Measurements from ENCODE around the gene ADORA2A. TPM values are rescaled to one million over a fixed set of nuclear protein-coding genes. Genes with fewer than 3 reads are reported as not detected.

The ADORA2A gene
- total RNA-seq, 1 experiment from 2014 or later, result 3.5 TPM

DNA sequence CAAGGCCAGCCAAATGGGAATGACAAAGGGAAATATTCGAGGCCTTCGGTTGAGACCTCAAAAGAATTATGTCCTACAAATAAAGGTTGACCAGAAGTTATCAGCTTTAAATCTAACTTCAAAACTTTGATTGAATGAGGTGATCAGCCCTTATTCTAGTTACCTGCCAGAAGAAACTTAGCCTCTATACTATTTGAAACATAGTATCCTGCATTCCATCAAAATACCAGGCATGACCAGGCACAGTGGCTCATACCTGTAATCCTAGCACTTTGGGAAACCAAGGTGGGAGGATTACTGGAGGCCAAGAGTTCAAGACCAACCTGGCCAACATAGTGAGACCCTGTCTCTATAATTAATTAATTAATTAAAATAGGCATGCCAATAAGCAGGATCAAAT, 44.3 kb upstream of the ADORA2A start:
- no peak overlapping the region for H3K27ac ChIP-seq (ENCODE audit: insufficient read length, low read depth, low read length)
- H3K4ac ChIP-seq (ENCODE audit: low read depth, low read length), result no peak overlapping the region
- H2AFZ ChIP-seq (ENCODE audit: low read length), result no peak overlapping the region
- H2BK120ac ChIP-seq (ENCODE audit: low read depth, low read length, poor library complexity, severe bottlenecking), result no peak overlapping the region
- H3K14ac ChIP-seq (ENCODE audit: insufficient read depth, low read length), result no peak overlapping the region
- no peak overlapping the region for H3K18ac ChIP-seq (ENCODE audit: insufficient read length, low read depth, low read length)
- H3K56ac ChIP-seq (ENCODE audit: insufficient read length, low read depth, low read length), result no peak overlapping the region
- H3K79me2 ChIP-seq (ENCODE audit: insufficient read depth, low read length), result no peaks in the 10 kb centered on the region
- no peaks in the 10 kb centered on the region for H3K27me3 ChIP-seq (ENCODE audit: insufficient read depth, low read length)
- no peak overlapping the region for H3K23ac ChIP-seq (ENCODE audit: insufficient read length, low read depth, low read length)
- H3K4me2 ChIP-seq (ENCODE audit: insufficient read depth, insufficient read length, low read length), result no peak overlapping the region
- H2BK15ac ChIP-seq (ENCODE audit: low read depth, low read length), result no peak overlapping the region
- no peak for DNase-seq
- no peaks in the 10 kb centered on the region for H3K79me1 ChIP-seq (ENCODE audit: insufficient read depth, low read depth, low read length, poor library complexity, severe bottlenecking)
- no peak overlapping the region for H2AK5ac ChIP-seq (ENCODE audit: insufficient read length, low read length)
- no peaks in the 10 kb centered on the region for H3K9me3 Mint-ChIP-seq
- H3K27me3 Mint-ChIP-seq (ENCODE audit: low read depth), result no peaks in the 10 kb centered on the region
- H3T11ph ChIP-seq (ENCODE audit: low read length), result no peak overlapping the region
- no peaks in the 10 kb centered on the region for H3K23me2 ChIP-seq (ENCODE audit: insufficient read length, low read depth, low read length, poor library complexity, severe bottlenecking)
- H4K91ac ChIP-seq (ENCODE audit: insufficient read length, low read depth, low read length), result no peak overlapping the region
- H2BK20ac ChIP-seq (ENCODE audit: low read depth, low read length, poor library complexity, severe bottlenecking), result no peak overlapping the region
- H2BK5ac ChIP-seq (ENCODE audit: insufficient read length, low read length), result no peak overlapping the region
- no peaks in the 10 kb centered on the region for H3K9me3 ChIP-seq (ENCODE audit: control insufficient read depth, low read depth, low read length)
- no peaks in the 10 kb centered on the region for H3K4me1 Mint-ChIP-seq
- H3K36me3 Mint-ChIP-seq (ENCODE audit: insufficient read depth in 1 of 3, low read depth in 3 of 3), result peaks cover 6 to 28% (median 9%) of the 10 kb centered on the region in 3 experiments; a peak in 6 of 7 replicates
- no peak overlapping the region for H4K5ac ChIP-seq (ENCODE audit: insufficient read length, low read depth, low read length)
- H3K4me1 ChIP-seq (ENCODE audit: insufficient read depth, low read length), result no peaks in the 10 kb centered on the region
- no peak overlapping the region for H4K8ac ChIP-seq (replicated peaks; ENCODE audit: insufficient read length, low read depth, low read length)
- no peak overlapping the region for H3K27ac Mint-ChIP-seq
- no peak for TF ChIP-seq CTCF (conservative IDR thresholded peaks at IDR 0.05)
- no peak overlapping the region for H3K9ac ChIP-seq (ENCODE audit: extremely low read depth, insufficient read length, low read length)
- H4K20me1 ChIP-seq (ENCODE audit: control insufficient read depth, insufficient read depth, insufficient read length), result no peaks in the 10 kb centered on the region
- WGBS (ENCODE audit: extremely low coverage, insufficient read length, low lambda C conversion rate), result no CpG with 5 or more reads among the region's 2 CpGs
- H3K4me3 Mint-ChIP-seq, result no peak overlapping the region
- H2BK12ac ChIP-seq (ENCODE audit: insufficient read length, low read depth, low read length), result no peak overlapping the region

All from H9 (cell line).